SU-DHL-6 (cell line): ENCODE measurements around the gene IPP.
A peak's percentile ranks its signal among the peaks of the same experiment; 100 is the strongest.
"Not testable (repeated sequence)": the region's sequence is repeated elsewhere in the genome, so short reads cannot be mapped to it uniquely, and the experiment has no call there.

Source experiments
- H2AFZ ChIP-seq: fragments of 200-600 bp; sonication (generic); 2 replicates; pipeline ENCODE4 v1.6.1; 2014; ENCODE audit warnings: low read depth, mild to moderate bottlenecking, moderate library complexity, mixed read lengths, antibody characterized with exemption, low read length; ENCODE audit not compliant: severe bottlenecking
- H3F3A ChIP-seq: fragments of 200-600 bp; shearing (Covaris generic); 2 replicates; pipeline ENCODE4 v1.6.0; 2016; ENCODE audit warnings: antibody characterized with exemption, mild to moderate bottlenecking; ENCODE audit not compliant: insufficient read depth
- H3K27ac ChIP-seq: fragments of 200-600 bp; sonication (generic); 2 replicates; pipeline ENCODE4 v1.5.1; 2016; ENCODE audit warnings: low read depth, mild to moderate bottlenecking, low read length, moderate library complexity, mixed read lengths
- H3K27me3 ChIP-seq: fragments of 200-600 bp; sonication (generic), shearing (Covaris generic); 2 replicates; pipeline ENCODE4 v1.6.0; 2014; ENCODE audit warnings: mild to moderate bottlenecking, low read length
- H3K36me3 ChIP-seq: fragments of 200-600 bp; sonication (generic); 2 replicates; pipeline ENCODE4 v1.6.1; 2014; ENCODE audit warnings: mild to moderate bottlenecking, low read length, mixed read lengths
- H3K4me2 ChIP-seq: fragments of 300-600, 200-600 bp; shearing (Covaris generic), sonication (generic); 2 replicates; pipeline ENCODE4 v1.6.0; 2014; ENCODE audit warnings: low read length, low read depth, mild to moderate bottlenecking; ENCODE audit not compliant: poor library complexity, severe bottlenecking
- H3K4me3 ChIP-seq: fragments of 200-600 bp; sonication (generic); 2 replicates; pipeline ENCODE4 v1.5.1; 2014; ENCODE audit warnings: antibody characterized with exemption, low read length, mild to moderate bottlenecking, mixed read lengths; ENCODE audit not compliant: insufficient read depth, poor library complexity, severe bottlenecking
- H3K79me2 ChIP-seq: fragments of 200-600 bp; sonication (generic); 2 replicates; pipeline ENCODE4 v1.6.1; 2014; ENCODE audit warnings: mild to moderate bottlenecking, low read length, moderate library complexity; ENCODE audit not compliant: insufficient read depth
- H3K9ac ChIP-seq: fragments of 200-600 bp; sonication (generic); 2 replicates; pipeline ENCODE4 v1.7.0; 2014; ENCODE audit warnings: mild to moderate bottlenecking, low read length
- H3K9me2 ChIP-seq: fragments of 200-600 bp; sonication (generic); replicated peaks from 2 replicates; pipeline ENCODE4 v1.6.1; 2014; ENCODE audit warnings: low read length; ENCODE audit not compliant: insufficient read depth
- H3K9me3 ChIP-seq: fragments of 200-600 bp; sonication (generic); 2 replicates; pipeline ENCODE4 v1.6.1; 2014; ENCODE audit warnings: low read length, mixed read lengths; ENCODE audit not compliant: insufficient read depth
- H4K20me1 ChIP-seq: fragments of 200-600 bp; sonication (generic); 2 replicates; pipeline ENCODE4 v1.6.1; 2014; ENCODE audit warnings: low read depth, mild to moderate bottlenecking, antibody characterized with exemption, low read length, moderate library complexity, mixed read lengths
- EZH2phosphoT487 ChIP-seq: fragments of 200-600 bp; sonication (generic), shearing (Covaris generic); conservative IDR thresholded peaks from 2 replicates; pipeline ENCODE4 v1.6.1; 2018; ENCODE audit warnings: mild to moderate bottlenecking, antibody characterized with exemption, low read length, moderate library complexity, mixed read lengths
- TF ChIP-seq, protein P1 (sequence below): fragments of 200-600 bp; sonication (generic); IDR thresholded peaks from one replicate; pipeline ENCODE4 v1.5.1; 2017; ENCODE audit warnings: antibody characterized with exemption, mild to moderate bottlenecking, low read length, moderate library complexity; ENCODE audit not compliant: insufficient read depth, poor library complexity, severe bottlenecking

Gene IPP

DNA sequence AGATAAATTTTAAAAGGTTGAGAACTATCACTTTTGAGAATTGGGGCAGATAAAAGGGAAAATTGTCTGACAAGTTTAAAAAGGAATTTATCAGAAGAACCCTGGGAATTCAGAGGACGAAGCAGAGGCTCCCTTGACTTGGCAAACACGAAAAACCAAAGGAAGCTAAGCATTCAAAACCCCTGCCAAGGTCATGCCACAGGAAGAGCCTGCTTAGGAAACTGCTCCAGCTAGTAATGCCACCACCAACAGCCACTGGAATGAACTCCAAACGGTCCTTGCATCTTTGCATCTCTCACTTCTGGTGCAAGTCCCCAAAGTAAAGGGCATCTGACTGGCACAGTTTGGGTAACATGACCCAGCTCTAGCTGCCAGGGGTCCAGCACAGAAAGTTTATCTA is 71.3 kb downstream of the IPP start:
- no peaks in the 10 kb centered on the region for H3K9me3 ChIP-seq
- no peaks in the 10 kb centered on the region for H3K9me2 ChIP-seq
- TF ChIP-seq EZH2phosphoT487, result no peak
- TF ChIP-seq, protein P1, sequence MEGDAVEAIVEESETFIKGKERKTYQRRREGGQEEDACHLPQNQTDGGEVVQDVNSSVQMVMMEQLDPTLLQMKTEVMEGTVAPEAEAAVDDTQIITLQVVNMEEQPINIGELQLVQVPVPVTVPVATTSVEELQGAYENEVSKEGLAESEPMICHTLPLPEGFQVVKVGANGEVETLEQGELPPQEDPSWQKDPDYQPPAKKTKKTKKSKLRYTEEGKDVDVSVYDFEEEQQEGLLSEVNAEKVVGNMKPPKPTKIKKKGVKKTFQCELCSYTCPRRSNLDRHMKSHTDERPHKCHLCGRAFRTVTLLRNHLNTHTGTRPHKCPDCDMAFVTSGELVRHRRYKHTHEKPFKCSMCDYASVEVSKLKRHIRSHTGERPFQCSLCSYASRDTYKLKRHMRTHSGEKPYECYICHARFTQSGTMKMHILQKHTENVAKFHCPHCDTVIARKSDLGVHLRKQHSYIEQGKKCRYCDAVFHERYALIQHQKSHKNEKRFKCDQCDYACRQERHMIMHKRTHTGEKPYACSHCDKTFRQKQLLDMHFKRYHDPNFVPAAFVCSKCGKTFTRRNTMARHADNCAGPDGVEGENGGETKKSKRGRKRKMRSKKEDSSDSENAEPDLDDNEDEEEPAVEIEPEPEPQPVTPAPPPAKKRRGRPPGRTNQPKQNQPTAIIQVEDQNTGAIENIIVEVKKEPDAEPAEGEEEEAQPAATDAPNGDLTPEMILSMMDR, result no peak
- no peaks in the 10 kb centered on the region for H3K27me3 ChIP-seq
- H2AFZ ChIP-seq, result no peak overlapping the region
- peaks cover 99% of the 10 kb centered on the region for H3K79me2 ChIP-seq
- peaks cover 50% of the 10 kb centered on the region for H4K20me1 ChIP-seq
- no peak overlapping the region for H3K9ac ChIP-seq
- H3F3A ChIP-seq, result peaks cover 26% of the 10 kb centered on the region; the same call in 1 of the 2 replicates
- H3K27ac ChIP-seq, result no peak overlapping the region
- no peaks in the 10 kb centered on the region; the same call in 1 of the 2 replicates for H3K36me3 ChIP-seq
- no peak overlapping the region for H3K4me3 ChIP-seq
- H3K4me2 ChIP-seq, result peak overlapping the region; percentile 5

DNA sequence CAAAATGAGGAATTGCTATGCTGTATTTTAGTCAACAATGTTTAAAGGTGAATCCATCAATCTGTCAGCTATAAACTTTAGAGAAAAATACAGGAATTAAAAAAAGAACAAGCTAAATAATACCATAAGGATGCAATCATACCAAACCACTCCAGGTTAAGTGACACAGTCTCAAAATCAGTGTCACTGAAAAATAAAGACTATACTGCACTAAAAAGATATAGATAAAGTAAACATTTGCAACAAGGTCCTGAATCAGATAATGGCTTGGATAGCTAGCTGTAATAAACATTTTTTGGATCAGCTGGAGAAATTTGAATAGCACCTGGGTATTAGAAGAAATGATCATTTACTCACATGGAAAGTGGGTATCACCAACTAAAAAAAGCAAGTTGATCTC is 72.0 kb downstream of the IPP start:
- peaks cover 54% of the 10 kb centered on the region for H4K20me1 ChIP-seq
- no peaks in the 10 kb centered on the region for H3K9me2 ChIP-seq
- no peak for TF ChIP-seq EZH2phosphoT487
- TF ChIP-seq, protein P1, result no peak
- peaks cover 26% of the 10 kb centered on the region; the same call in 1 of the 2 replicates for H3F3A ChIP-seq
- H3K27me3 ChIP-seq, result no peaks in the 10 kb centered on the region
- no peak overlapping the region for H3K4me3 ChIP-seq
- H3K79me2 ChIP-seq, result peaks cover 99% of the 10 kb centered on the region
- H3K9ac ChIP-seq, result no peak overlapping the region
- H3K27ac ChIP-seq, result no peak overlapping the region
- no peak overlapping the region for H2AFZ ChIP-seq
- H3K4me2 ChIP-seq, result peak overlapping the region; percentile 5
- H3K36me3 ChIP-seq, result no peaks in the 10 kb centered on the region; the same call in 1 of the 2 replicates
- H3K9me3 ChIP-seq, result no peaks in the 10 kb centered on the region

DNA sequence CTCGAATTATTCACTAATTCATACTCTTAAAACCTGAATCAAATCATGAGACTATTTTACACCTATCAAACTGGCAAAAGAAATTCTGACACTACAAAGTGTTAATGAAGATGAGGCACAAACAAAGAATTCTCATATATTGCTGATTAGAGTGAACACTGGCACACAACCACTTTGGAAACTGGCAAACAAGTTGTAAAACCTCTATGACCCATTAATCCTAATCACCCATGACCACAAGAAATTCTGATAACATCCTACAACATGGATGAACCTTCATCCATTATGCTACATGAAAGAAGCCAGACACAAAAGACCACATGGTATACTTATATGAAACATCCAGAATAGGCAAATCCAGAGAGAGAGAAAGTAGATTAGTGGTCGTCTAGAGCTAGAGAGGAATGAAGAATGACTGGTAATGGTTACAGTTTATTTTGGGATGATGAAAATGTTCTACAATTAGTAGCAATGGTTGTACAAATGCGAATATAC is 72.7 kb downstream of the IPP start:
- Histone ChIP-seq H4K20me1 (peaks cover 53% of the 10 kb centered on the region), H3K27me3 (no peaks in the 10 kb centered on the region), H3K36me3 (no peaks in the 10 kb centered on the region; the same call in 1 of the 2 replicates), H3K9ac (no peak overlapping the region), H3K79me2 (peaks cover 99% of the 10 kb centered on the region), H3K9me2 (no peaks in the 10 kb centered on the region), H3K27ac (no peak overlapping the region), H3K4me3 (no peak overlapping the region), H3K9me3 (no peaks in the 10 kb centered on the region), H3F3A (peaks cover 25% of the 10 kb centered on the region; the same call in 1 of the 2 replicates), H2AFZ (no peak overlapping the region), H3K4me2 (no peak overlapping the region)
- TF ChIP-seq, protein P1, result no peak
- no peak for TF ChIP-seq EZH2phosphoT487

DNA sequence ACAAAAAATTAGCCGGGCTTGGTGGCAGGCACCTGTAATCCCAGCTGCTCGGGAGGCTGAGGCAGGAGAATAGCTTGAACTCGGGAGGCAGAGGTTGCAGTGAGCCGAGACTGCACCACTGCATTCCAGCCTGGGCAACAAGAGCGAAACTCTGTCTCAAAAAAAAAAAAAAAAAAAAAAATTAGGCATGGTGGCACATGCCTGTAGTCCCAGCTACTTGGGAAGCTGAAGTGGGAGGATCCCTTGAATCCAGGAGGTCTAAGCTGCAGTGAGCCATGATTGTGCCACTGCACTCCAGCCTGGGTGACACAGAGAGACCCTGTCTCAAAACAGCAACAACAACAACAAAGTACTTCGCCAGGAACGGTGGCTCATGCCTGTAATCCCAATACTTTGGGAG is 73.9 kb downstream of the IPP start:
- H2AFZ ChIP-seq, H3K27ac ChIP-seq, H3K4me2 ChIP-seq, H3K27me3 ChIP-seq, H3K9me2 ChIP-seq, H3K9me3 ChIP-seq, H3K36me3 ChIP-seq, H3K9ac ChIP-seq, H3K4me3 ChIP-seq: not testable (repeated sequence)
- H4K20me1 ChIP-seq, result peaks cover 41% of the 10 kb centered on the region
- peaks cover 13% of the 10 kb centered on the region; the same call in 1 of the 2 replicates for H3F3A ChIP-seq
- peaks cover 99% of the 10 kb centered on the region for H3K79me2 ChIP-seq
